H9 (cell line): ENCODE data around the gene KRT80. TPM values are rescaled to one million over a fixed set of nuclear protein-coding genes. Genes with fewer than 3 reads are reported as not detected.
A peak's percentile ranks its signal among the peaks of the same experiment; 100 is the strongest.

Source experiments
- DNase-seq: peaks from one replicate; pipeline ENCODE4 v3.0.0-alpha.2; 2017
- H2AFZ ChIP-seq: one replicate; pipeline ENCODE4 v1.6.1; 2013; ENCODE audit warnings: mild to moderate bottlenecking, low read length, control low read depth, moderate library complexity
- H2AK5ac ChIP-seq: 2 replicates; pipeline ENCODE4 v1.6.1; 2013; ENCODE audit warnings: low read length, control low read depth, mixed read lengths; ENCODE audit not compliant: insufficient read length
- H2BK120ac ChIP-seq: one replicate; pipeline ENCODE4 v1.6.1; 2013; ENCODE audit warnings: low read depth, mild to moderate bottlenecking, low read length, control low read depth, inconsistent platforms; ENCODE audit not compliant: poor library complexity, severe bottlenecking
- H2BK12ac ChIP-seq: 2 replicates; pipeline ENCODE4 v1.6.1; 2013; ENCODE audit warnings: low read length, control low read depth, mixed read lengths, low read depth; ENCODE audit not compliant: insufficient read length
- H2BK15ac ChIP-seq: 2 replicates; pipeline ENCODE4 v1.6.1; 2013; ENCODE audit warnings: low read depth, low read length, control low read depth
- H2BK20ac ChIP-seq: one replicate; pipeline ENCODE4 v1.6.1; 2013; ENCODE audit warnings: low read depth, mild to moderate bottlenecking, low read length, control low read depth, inconsistent platforms; ENCODE audit not compliant: poor library complexity, severe bottlenecking
- H2BK5ac ChIP-seq: 2 replicates; pipeline ENCODE4 v1.6.1; 2013; ENCODE audit warnings: low read length, control low read depth, mixed read lengths; ENCODE audit not compliant: insufficient read length
- H3K14ac ChIP-seq: 2 replicates; pipeline ENCODE4 v1.6.1; 2013; ENCODE audit warnings: low read length, control low read depth; ENCODE audit not compliant: insufficient read depth
- H3K18ac ChIP-seq: 2 replicates; pipeline ENCODE4 v1.6.1; 2013; ENCODE audit warnings: low read depth, mild to moderate bottlenecking, mixed read lengths, low read length, control low read depth; ENCODE audit not compliant: insufficient read length
- H3K23ac ChIP-seq: 2 replicates; pipeline ENCODE4 v1.6.1; 2013; ENCODE audit warnings: low read length, control low read depth, mixed read lengths, low read depth; ENCODE audit not compliant: insufficient read length
- H3K23me2 ChIP-seq: 2 replicates; pipeline ENCODE4 v1.6.1; 2013; ENCODE audit warnings: low read depth, mild to moderate bottlenecking, mixed read lengths, low read length, control low read depth; ENCODE audit not compliant: insufficient read length, poor library complexity, severe bottlenecking
- H3K27ac ChIP-seq: 2 replicates; pipeline ENCODE4 v1.5.1; 2013; ENCODE audit warnings: low read length, control low read depth, mixed read lengths, low read depth; ENCODE audit not compliant: insufficient read length
- H3K27me3 ChIP-seq: 2 replicates; pipeline ENCODE4 v1.6.1; 2013; ENCODE audit warnings: low read length, control low read depth, inconsistent platforms; ENCODE audit not compliant: insufficient read depth
- H3K4ac ChIP-seq: 2 replicates; pipeline ENCODE4 v1.6.1; 2013; ENCODE audit warnings: low read depth, mild to moderate bottlenecking, control low read depth, inconsistent platforms, low read length, moderate library complexity
- H3K4me1 ChIP-seq: 2 replicates; pipeline ENCODE4 v1.6.1; 2013; ENCODE audit warnings: low read length, control low read depth, inconsistent platforms; ENCODE audit not compliant: insufficient read depth
- H3K4me2 ChIP-seq: 2 replicates; pipeline ENCODE4 v1.6.1; 2013; ENCODE audit warnings: low read length, control low read depth, mixed read lengths; ENCODE audit not compliant: insufficient read length, insufficient read depth
- H3K56ac ChIP-seq: 2 replicates; pipeline ENCODE4 v1.6.1; 2013; ENCODE audit warnings: low read depth, mild to moderate bottlenecking, mixed read lengths, low read length, control low read depth; ENCODE audit not compliant: insufficient read length
- H3K79me1 ChIP-seq: 2 replicates; pipeline ENCODE4 v1.6.1; 2013; ENCODE audit warnings: low read depth, mild to moderate bottlenecking, moderate library complexity, low read length, control low read depth, inconsistent platforms; ENCODE audit not compliant: insufficient read depth, poor library complexity, severe bottlenecking
- H3K79me2 ChIP-seq: 2 replicates; pipeline ENCODE4 v1.6.1; 2013; ENCODE audit warnings: low read length, control low read depth, inconsistent platforms; ENCODE audit not compliant: insufficient read depth
- H3K9ac ChIP-seq: 2 replicates; pipeline ENCODE4 v1.6.1; 2013; ENCODE audit warnings: low read length, control low read depth, mixed read lengths; ENCODE audit not compliant: insufficient read length; ENCODE audit errors: extremely low read depth
- H3K9me3 ChIP-seq: one replicate; pipeline ENCODE4 v1.6.1; 2013; ENCODE audit warnings: low read depth, low read length, inconsistent platforms; ENCODE audit not compliant: control insufficient read depth
- H3T11ph ChIP-seq: one replicate; pipeline ENCODE4 v1.6.1; 2013; ENCODE audit warnings: mild to moderate bottlenecking, low read length, control low read depth, inconsistent platforms
- H4K20me1 ChIP-seq: one replicate; pipeline ENCODE4 v1.6.1; 2013; ENCODE audit not compliant: control insufficient read depth, insufficient read length, insufficient read depth
- H4K5ac ChIP-seq: 2 replicates; pipeline ENCODE4 v1.6.1; 2013; ENCODE audit warnings: low read depth, mild to moderate bottlenecking, mixed read lengths, low read length, control low read depth; ENCODE audit not compliant: insufficient read length
- H4K8ac ChIP-seq: replicated peaks from 2 replicates; pipeline ENCODE4 v1.6.1; 2013; ENCODE audit warnings: low read length, control low read depth, mixed read lengths, low read depth; ENCODE audit not compliant: insufficient read length
- H4K91ac ChIP-seq: 2 replicates; pipeline ENCODE4 v1.6.1; 2013; ENCODE audit warnings: low read depth, mild to moderate bottlenecking, moderate library complexity, mixed read lengths, low read length, control low read depth; ENCODE audit not compliant: insufficient read length
- H3K27ac Mint-ChIP-seq, 3 experiments: 2 replicates in 2 of 3; 3 replicates in 1 of 3; pipeline ENCODE4 v1.8.0; 2020 to 2021; ENCODE audit warnings: mixed read lengths in 3 of 3, mild to moderate bottlenecking in 1 of 3, moderate library complexity in 1 of 3
- H3K27me3 Mint-ChIP-seq: 2 replicates; pipeline ENCODE4 v1.8.0; 2021; ENCODE audit warnings: low read depth, mild to moderate bottlenecking, moderate library complexity, mixed read lengths
- H3K36me3 Mint-ChIP-seq, 3 experiments: 2 replicates in 2 of 3; 3 replicates in 1 of 3; pipeline ENCODE4 v1.8.0; 2020 to 2021; ENCODE audit warnings: low read depth in 3 of 3, mixed read lengths in 3 of 3; ENCODE audit not compliant: insufficient read depth in 1 of 3
- H3K4me1 Mint-ChIP-seq, 2 experiments: 2 replicates each; pipeline ENCODE4 v1.8.0; 2020; ENCODE audit warnings: mixed read lengths in 2 of 2
- H3K4me3 Mint-ChIP-seq, 2 experiments: 2 replicates in 1 of 2; 3 replicates in 1 of 2; pipeline ENCODE4 v1.8.0; 2020 to 2021; ENCODE audit warnings: mild to moderate bottlenecking in 2 of 2, mixed read lengths in 2 of 2, moderate library complexity in 1 of 2
- H3K9me3 Mint-ChIP-seq, 2 experiments: 2 replicates in 1 of 2; 3 replicates in 1 of 2; pipeline ENCODE4 v1.8.0; 2020; ENCODE audit warnings: mild to moderate bottlenecking in 2 of 2, mixed read lengths in 2 of 2, moderate library complexity in 1 of 2
- WGBS: extraction: QIAGEN DNeasy Blood & Tissue Kit; methylation state at CpG from one replicate; pipeline ENCODE4 v1.1.7; 2013; ENCODE audit warnings: missing lambda C conversion rate, low lambda C conversion rate, mixed read lengths; ENCODE audit not compliant: insufficient read length; ENCODE audit errors: extremely low coverage; 5-methylcytosine and 5-hydroxymethylcytosine counted together
- total RNA-seq: library from RNA; stranded (reverse); gene quantifications from 2 replicates; pipeline ENCODE4 v1.2.1, GENCODE V29; 2021
- TF ChIP-seq, protein P1 (sequence below): fragments of 200-600 bp; sonication (generic); conservative IDR thresholded peaks from 3 replicates; pipeline ENCODE4 v1.8.0; 2021; ENCODE audit warnings: antibody characterized with exemption, mild to moderate bottlenecking

The KRT80 gene
- total RNA-seq, 1 experiment from 2014 or later = not detected

- no peak overlapping the region for H2BK15ac ChIP-seq
- no peak overlapping the region for H4K8ac ChIP-seq
- no peak overlapping the region for H4K5ac ChIP-seq
- no peak overlapping the region for H3T11ph ChIP-seq
- no CpG with 5 or more reads among the region's 4 CpGs for WGBS
- H3K18ac ChIP-seq = no peak overlapping the region
- H2BK20ac ChIP-seq = no peak overlapping the region
- H2AFZ ChIP-seq = no peak overlapping the region
- H2AK5ac ChIP-seq = no peak overlapping the region
- H3K4me1 ChIP-seq = peaks cover 5% of the 10 kb centered on the region; the same call in 1 of the 2 replicates
- TF ChIP-seq, protein P1, sequence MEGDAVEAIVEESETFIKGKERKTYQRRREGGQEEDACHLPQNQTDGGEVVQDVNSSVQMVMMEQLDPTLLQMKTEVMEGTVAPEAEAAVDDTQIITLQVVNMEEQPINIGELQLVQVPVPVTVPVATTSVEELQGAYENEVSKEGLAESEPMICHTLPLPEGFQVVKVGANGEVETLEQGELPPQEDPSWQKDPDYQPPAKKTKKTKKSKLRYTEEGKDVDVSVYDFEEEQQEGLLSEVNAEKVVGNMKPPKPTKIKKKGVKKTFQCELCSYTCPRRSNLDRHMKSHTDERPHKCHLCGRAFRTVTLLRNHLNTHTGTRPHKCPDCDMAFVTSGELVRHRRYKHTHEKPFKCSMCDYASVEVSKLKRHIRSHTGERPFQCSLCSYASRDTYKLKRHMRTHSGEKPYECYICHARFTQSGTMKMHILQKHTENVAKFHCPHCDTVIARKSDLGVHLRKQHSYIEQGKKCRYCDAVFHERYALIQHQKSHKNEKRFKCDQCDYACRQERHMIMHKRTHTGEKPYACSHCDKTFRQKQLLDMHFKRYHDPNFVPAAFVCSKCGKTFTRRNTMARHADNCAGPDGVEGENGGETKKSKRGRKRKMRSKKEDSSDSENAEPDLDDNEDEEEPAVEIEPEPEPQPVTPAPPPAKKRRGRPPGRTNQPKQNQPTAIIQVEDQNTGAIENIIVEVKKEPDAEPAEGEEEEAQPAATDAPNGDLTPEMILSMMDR = peak; percentile 56
- H3K23ac ChIP-seq = no peak overlapping the region
- DNase-seq = peak; percentile 74
- no peak overlapping the region for H2BK12ac ChIP-seq
- no peaks in the 10 kb centered on the region; the same call in 1 of the 2 replicates for H3K27me3 ChIP-seq
- no peak overlapping the region for H3K56ac ChIP-seq
- H3K4ac ChIP-seq = no peak overlapping the region
- Mint-ChIP-seq H3K9me3 (no peaks in the 10 kb centered on the region; a peak in 1 of 5 replicates), H3K4me3 (no peak overlapping the region), H3K27me3 (peaks cover 9% of the 10 kb centered on the region; the same call in 1 of the 2 replicates), H3K4me1 (peaks cover 29 to 46% of the 10 kb centered on the region in 2 experiments), H3K36me3 (no peaks in the 10 kb centered on the region), H3K27ac (no peak overlapping the region; a peak in 1 of 7 replicates)
- no peak overlapping the region for H3K14ac ChIP-seq
- no peak overlapping the region for H4K91ac ChIP-seq
- H3K9ac ChIP-seq = no peak overlapping the region
- H3K9me3 ChIP-seq = no peaks in the 10 kb centered on the region
- H3K4me2 ChIP-seq = no peak overlapping the region
- no peaks in the 10 kb centered on the region for H3K79me2 ChIP-seq
- H2BK5ac ChIP-seq = no peak overlapping the region
- no peaks in the 10 kb centered on the region for H4K20me1 ChIP-seq
- no peak overlapping the region for H3K27ac ChIP-seq
- H3K79me1 ChIP-seq = no peaks in the 10 kb centered on the region
- H2BK120ac ChIP-seq = no peak overlapping the region
- H3K23me2 ChIP-seq = no peaks in the 10 kb centered on the region
Observed at GRCh38 chr12:52141306-52141705, 50.5 kb downstream of the KRT80 start.
